NOMO-1 treated with dmso at 0.1 percent for 144 hours (cell line): Measurements from ENCODE around the gene PTPRD.
A peak's percentile ranks its signal among the peaks of the same experiment; 100 is the strongest.

ENCODE experiments used
- DNase-seq: peaks from one replicate; lab custom pipeline; 2025; ENCODE audit not compliant: unreplicated experiment; lab: John Stamatoyannopoulos, UW

The PTPRD gene

GRCh38 chr9:8670751-8671150 is 1942.1 kb downstream of the PTPRD start:
- DNase-seq, result no peak

- DNase-seq, result no peak
Measured at GRCh38 chr9:8668751-8669150, 1944.1 kb downstream of the PTPRD start.

GRCh38 chr9:8668231-8668630 is 1944.6 kb downstream of the PTPRD start:
- no peak for DNase-seq

- no peak for DNase-seq
Measured at GRCh38 chr9:8666060-8666459, 1946.7 kb downstream of the PTPRD start.

- no peak for DNase-seq
Measured at GRCh38 chr9:8660383-8660782, 1952.4 kb downstream of the PTPRD start.

- DNase-seq, result no peak
Measured at GRCh38 chr9:8659108-8659507, 1953.7 kb downstream of the PTPRD start.

GRCh38 chr9:8655071-8655470 is 1957.7 kb downstream of the PTPRD start:
- no peak for DNase-seq

- DNase-seq, result peak; percentile 30
Measured at GRCh38 chr9:8653855-8654254, 1958.9 kb downstream of the PTPRD start.

GRCh38 chr9:8653111-8653510 is 1959.7 kb downstream of the PTPRD start:
- DNase-seq, result no peak

- no peak for DNase-seq
Measured at GRCh38 chr9:8652255-8652654, 1960.5 kb downstream of the PTPRD start.

GRCh38 chr9:8651846-8652215 is 1961.0 kb downstream of the PTPRD start:
- DNase-seq, result no peak

GRCh38 chr9:8651070-8651845 is 1961.5 kb downstream of the PTPRD start:
- DNase-seq, result no peak

- no peak for DNase-seq
Measured at GRCh38 chr9:8649807-8650206, 1963.0 kb downstream of the PTPRD start.

- DNase-seq, result peak; percentile 58
Measured at GRCh38 chr9:8649160-8649559, 1963.6 kb downstream of the PTPRD start.

- DNase-seq, result no peak
Measured at GRCh38 chr9:8648271-8648845, 1964.4 kb downstream of the PTPRD start.

- no peak for DNase-seq
Measured at GRCh38 chr9:8647824-8648223, 1965.0 kb downstream of the PTPRD start.

- DNase-seq, result no peak
Measured at GRCh38 chr9:8644571-8644970, 1968.2 kb downstream of the PTPRD start.

GRCh38 chr9:8643896-8644295 is 1968.9 kb downstream of the PTPRD start:
- no peak for DNase-seq

- no peak for DNase-seq
Measured at GRCh38 chr9:8643464-8643863, 1969.3 kb downstream of the PTPRD start.

GRCh38 chr9:8640761-8641160 is 1972.0 kb downstream of the PTPRD start:
- no peak for DNase-seq

- DNase-seq, result no peak
Measured at GRCh38 chr9:8637626-8638025, 1975.2 kb downstream of the PTPRD start.

GRCh38 chr9:8633784-8634183 is 1979.0 kb downstream of the PTPRD start:
- DNase-seq, result peak; percentile 13

GRCh38 chr9:8632493-8632892 is 1980.3 kb downstream of the PTPRD start:
- DNase-seq, result no peak
